Transverse colon (tissue), 4 donors: ENCODE results near the gene EEIG1.

Experiments used
- CTCF ChIP-seq, 5 experiments: fragments of 200-600 bp in 3 of 5; fragments of 450-650 bp in 2 of 5; sonication (generic) in 3 of 5; IDR thresholded peaks; 1 replicate in 2 of 5; 2 replicates in 3 of 5; pipeline ENCODE4 v1.5.1; 2016 to 2017; ENCODE audit warnings: antibody characterized with exemption in 5 of 5, inconsistent platforms in 3 of 5, mild to moderate bottlenecking in 2 of 5, moderate library complexity in 1 of 5
- POLR2AphosphoS5 ChIP-seq, 3 donors: sonication (generic); formaldehyde crosslinking; IDR thresholded peaks; one replicate each; pipeline ENCODE4 v1.6.1; 2016; ENCODE audit warnings: antibody characterized with exemption in 3 of 3

DNA sequence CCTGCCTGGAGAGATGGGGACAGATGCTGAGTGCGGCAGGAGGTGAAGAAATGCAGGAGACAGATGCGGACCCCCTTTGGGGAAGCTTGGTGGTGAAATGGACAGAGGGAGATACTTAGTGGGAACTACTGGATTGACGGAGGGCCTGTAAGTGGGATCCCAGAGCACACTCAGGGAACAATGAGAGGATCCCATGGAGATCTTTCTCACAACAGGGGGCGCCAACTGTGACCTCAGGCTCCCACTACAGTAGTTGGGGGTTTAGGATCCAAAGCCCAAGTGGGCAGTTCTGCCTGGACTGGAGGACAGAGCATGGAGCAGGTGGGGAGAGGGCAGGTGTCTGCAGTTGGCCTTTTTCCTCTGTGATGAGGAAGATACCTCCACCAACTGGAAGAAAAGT is 46.5 kb downstream of the EEIG1 start:
- TF ChIP-seq POLR2AphosphoS5 (IDR thresholded peaks at IDR 0.05) (no peak), CTCF (IDR thresholded peaks at IDR 0.05) (no peak)
